HG02943 (cell line): ENCODE data around the gene TBX19.
"Not testable (repeated sequence)": the region's sequence is repeated elsewhere in the genome, so short reads cannot be mapped to it uniquely, and the experiment has no call there.

Experiments used
- ATAC-seq: cut with Tn5 transposase; IDR thresholded peaks from one replicate; pipeline ENCODE4 v1.9.1; 2021; ENCODE audit warnings: mild to moderate bottlenecking, low read depth, moderate library complexity; ENCODE audit not compliant: unreplicated experiment

TBX19 gene

DNA sequence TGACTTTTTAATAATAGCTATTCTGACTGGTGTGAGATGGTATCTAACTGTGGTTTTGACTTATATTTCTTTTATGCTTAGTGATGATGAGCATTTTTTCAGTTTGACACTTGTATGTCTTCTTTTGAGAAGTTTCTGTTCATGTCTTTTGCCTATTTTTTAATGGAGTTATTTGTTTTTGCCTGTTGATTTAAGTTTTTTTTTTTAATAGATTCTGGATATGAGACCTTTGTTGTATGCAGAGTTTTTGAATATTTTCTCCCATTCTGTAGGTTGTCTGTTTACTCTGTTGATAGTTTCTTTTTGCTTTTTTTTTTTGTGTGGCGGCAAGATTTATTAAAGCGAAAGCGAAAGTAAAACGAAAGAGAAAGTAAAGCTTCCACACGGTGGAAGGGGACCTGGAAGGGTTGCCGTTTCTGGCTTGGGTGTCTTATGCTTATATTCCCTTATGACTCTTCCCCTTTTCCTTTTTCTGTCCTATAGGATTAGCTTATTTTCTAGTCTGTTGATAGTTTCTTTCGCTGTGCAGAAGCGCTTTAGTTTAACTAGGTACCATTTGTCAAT lies 67.6 kb downstream of the TBX19 start:
- no peak for ATAC-seq

DNA sequence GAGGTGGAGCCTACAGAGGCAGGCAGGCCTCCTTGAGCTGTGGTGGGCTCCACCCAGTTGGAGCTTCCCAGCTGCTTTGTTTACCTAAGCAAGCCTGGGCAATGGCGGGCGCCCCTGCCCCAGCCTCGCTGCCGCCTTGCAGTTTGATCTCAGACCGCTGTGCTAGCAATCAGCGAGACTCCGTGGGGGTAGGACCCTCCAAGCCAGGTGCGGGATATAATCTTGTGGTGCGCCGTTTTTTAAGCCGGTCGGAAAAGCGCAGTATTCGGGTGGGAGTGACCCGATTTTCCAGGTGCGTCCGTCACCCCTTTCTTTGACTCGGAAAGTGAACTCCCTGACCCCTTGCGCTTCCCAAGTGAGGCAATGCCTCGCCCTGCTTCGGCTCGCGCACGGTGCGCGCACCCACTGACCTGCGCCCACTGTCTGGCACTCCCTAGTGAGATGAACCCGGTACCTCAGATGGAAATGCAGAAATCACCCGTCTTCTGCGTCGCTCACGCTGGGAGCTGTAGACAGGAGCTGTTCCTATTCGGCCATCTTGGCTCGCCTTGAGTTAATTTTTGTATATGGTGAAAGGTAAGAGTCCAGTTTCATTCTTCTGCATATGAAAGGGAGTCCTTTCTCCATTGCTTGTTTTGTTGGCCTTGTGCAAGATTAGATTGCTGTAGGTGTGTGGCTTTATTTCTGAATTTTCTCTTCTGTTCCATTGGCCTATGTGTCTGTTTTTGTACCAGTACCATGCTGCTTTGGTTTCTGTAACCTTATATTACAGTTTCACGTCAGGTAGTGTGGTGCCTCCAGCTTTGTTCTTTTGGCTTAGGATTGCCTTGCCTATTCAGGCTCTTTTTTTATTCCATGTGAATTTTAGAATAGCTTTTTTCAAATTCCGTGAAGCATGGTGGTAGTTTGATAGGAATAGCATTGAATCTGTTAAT lies 73.9 kb downstream of the TBX19 start:
- not testable (repeated sequence) for ATAC-seq

DNA sequence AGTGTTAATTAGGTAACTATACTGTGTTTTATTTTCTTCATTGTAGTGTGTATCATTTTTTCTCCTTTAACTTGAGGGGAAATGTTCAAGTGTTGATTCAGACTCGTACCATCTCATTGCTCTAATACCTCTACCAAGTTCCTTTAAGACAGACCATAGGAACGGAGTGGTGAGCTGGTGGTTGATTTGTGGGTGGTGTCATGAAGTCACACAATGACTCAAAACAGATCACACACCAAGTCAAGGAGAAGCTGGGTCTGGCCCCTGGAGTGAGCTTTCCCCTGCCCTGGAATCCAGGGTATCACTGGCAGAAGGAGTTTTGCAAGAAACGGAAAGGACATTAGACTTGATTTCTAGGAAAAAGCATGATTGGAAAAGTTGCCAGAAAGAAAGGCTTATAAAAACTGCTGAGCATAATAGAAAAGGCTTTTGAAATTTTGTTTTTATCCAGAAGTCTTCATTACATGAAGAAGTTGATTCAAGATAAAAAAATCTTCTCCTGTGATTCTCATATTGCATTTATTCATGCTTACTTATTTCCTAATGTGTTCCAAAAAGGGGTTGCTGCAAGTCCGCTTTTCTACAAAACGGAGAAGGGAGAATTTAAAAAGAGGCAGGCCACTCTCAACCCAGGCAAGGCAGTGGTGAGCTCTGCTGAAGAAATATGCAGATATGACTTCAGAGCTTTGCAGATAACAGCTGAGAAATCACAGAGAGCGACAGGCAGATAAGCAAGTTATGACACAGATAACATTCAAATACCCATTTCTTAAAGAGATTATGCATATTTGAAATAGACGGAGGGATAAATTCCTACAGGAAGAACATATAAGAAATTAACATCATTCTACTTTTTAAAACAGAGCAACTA lies 79.7 kb downstream of the TBX19 start:
- ATAC-seq: no peak

DNA sequence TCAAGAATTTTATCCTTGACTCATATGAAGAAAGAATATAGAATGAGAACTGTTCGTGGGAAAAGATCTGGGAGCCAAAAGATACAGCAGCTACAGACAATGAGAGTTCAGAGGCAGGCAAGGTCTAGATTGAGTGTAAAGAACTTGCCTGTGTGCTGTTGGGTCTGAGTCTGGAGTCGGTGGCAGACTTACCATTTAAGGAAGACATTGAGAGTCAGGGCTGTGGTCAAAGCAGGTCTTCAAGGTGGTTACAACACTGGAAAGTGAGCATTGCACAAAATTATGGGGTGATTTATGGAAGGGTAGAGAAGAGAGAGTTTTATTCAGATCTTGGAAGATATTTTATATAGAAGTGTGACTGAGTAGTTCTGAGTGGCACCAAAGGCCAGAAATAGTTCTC lies 80.6 kb downstream of the TBX19 start:
- no peak for ATAC-seq

DNA sequence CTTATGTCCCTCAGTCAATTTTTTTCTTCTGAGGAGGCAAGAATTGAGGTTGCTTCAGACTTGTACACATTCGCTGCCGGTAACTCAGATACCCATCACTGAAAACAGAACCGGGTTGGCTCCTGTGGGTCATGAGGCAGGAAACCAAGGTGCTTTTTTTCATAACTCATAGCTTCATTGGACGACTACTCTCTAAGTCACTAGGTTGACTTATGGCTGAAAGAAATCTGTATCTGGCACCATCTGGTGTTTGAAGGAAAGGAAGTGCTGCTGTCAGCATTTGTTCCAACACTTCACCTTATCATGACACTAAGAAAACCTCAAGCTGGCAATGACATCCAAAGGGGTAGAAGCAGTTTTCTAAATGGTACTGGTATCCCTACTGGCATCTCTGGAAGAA lies 82.3 kb downstream of the TBX19 start:
- no peak for ATAC-seq
